HCT116 (cell line): ENCODE data around the gene BBIP1.

Source experiments
- ATF3 ChIP-seq: IDR thresholded peaks from 2 replicates; pipeline ENCODE4 v1.6.1; 2012
- CEBPB ChIP-seq: IDR thresholded peaks from 2 replicates; pipeline ENCODE4 v1.6.1; 2012; ENCODE audit warnings: low read depth
- CTCF ChIP-seq, 3 experiments: fragments of 200-600 bp in 1 of 3; sonication (generic) in 1 of 3; IDR thresholded peaks in 2 of 3; conservative IDR thresholded peaks in 1 of 3; 2 replicates each; pipeline ENCODE4 v1.5.1; 2012 to 2017; ENCODE audit warnings: low read depth in 2 of 3, low read length in 2 of 3, antibody characterized with exemption in 1 of 3, borderline replicate concordance in 1 of 3, control low read depth in 1 of 3, mild to moderate bottlenecking in 1 of 3, mixed read lengths in 1 of 3, mixed run types in 1 of 3, moderate library complexity in 1 of 3; ENCODE audit not compliant: insufficient read depth in 1 of 3
- EGR1 ChIP-seq: IDR thresholded peaks from 2 replicates; pipeline ENCODE4 v1.6.1; 2012; ENCODE audit warnings: low read depth
- EZH2 ChIP-seq: fragments of 200-600 bp; sonication (generic); IDR thresholded peaks from 2 replicates; pipeline ENCODE4 v1.6.1; 2017; ENCODE audit warnings: antibody characterized with exemption, mixed run types
- JUND ChIP-seq: IDR thresholded peaks from 2 replicates; pipeline ENCODE4 v1.6.1; 2012
- MAX ChIP-seq: IDR thresholded peaks from 2 replicates; pipeline ENCODE4 v1.6.1; 2012
- POLR2A ChIP-seq: IDR thresholded peaks from 2 replicates; pipeline ENCODE4 v1.7.0; 2011; ENCODE audit warnings: borderline replicate concordance; ENCODE audit not compliant: insufficient read depth, insufficient read length; ENCODE audit errors: extremely low read depth
- POLR2AphosphoS5 ChIP-seq: IDR thresholded peaks from 2 replicates; pipeline ENCODE4 v1.6.1; 2011; ENCODE audit warnings: mild to moderate bottlenecking, low read depth, low read length, moderate library complexity
- SRF ChIP-seq: IDR thresholded peaks from 2 replicates; pipeline ENCODE4 v1.6.1; 2012; ENCODE audit warnings: low read depth
- YY1 ChIP-seq: IDR thresholded peaks from 2 replicates; pipeline ENCODE4 v1.6.1; 2011; ENCODE audit warnings: low read length, low read depth, moderate library complexity, mild to moderate bottlenecking; ENCODE audit not compliant: insufficient replicate concordance; ENCODE audit errors: extremely low read depth
- ZBTB33 ChIP-seq: IDR thresholded peaks from 2 replicates; pipeline ENCODE4 v1.6.1; 2011; ENCODE audit warnings: mild to moderate bottlenecking, low read length, moderate library complexity; ENCODE audit not compliant: insufficient replicate concordance; ENCODE audit errors: extremely low read depth
- ZFX ChIP-seq: fragments of 450-650 bp; IDR thresholded peaks from 2 replicates; pipeline ENCODE4 v1.6.1; 2017

GRCh38 chr10:110944792-110945396 lies 25.9 kb upstream of the BBIP1 start:
- no peak for TF ChIP-seq CTCF (IDR thresholded peaks at IDR 0.05 in 2 of 3, conservative IDR thresholded peaks at IDR 0.05 in 1 of 3; ENCODE audit: borderline replicate concordance in 1 of 3, insufficient read depth in 1 of 3, low read depth in 2 of 3, low read length in 2 of 3)
- no peak for TF ChIP-seq SRF
- no peak for TF ChIP-seq YY1
- no peak for TF ChIP-seq POLR2A
- no peak for TF ChIP-seq MAX
- TF ChIP-seq CEBPB: no peak
- TF ChIP-seq POLR2AphosphoS5: no peak
- TF ChIP-seq ATF3: no peak
- no peak for TF ChIP-seq ZFX
- TF ChIP-seq EZH2: no peak
- no peak for TF ChIP-seq JUND
- no peak for TF ChIP-seq ZBTB33
- no peak for TF ChIP-seq EGR1
